GM18873 (cell line): Measurements from ENCODE around the gene MCM8.

Experiments
- ATAC-seq: cut with Tn5 transposase; IDR thresholded peaks from one replicate; pipeline ENCODE4 v1.9.1; 2021; ENCODE audit warnings: mild to moderate bottlenecking, moderate library complexity, moderate number of reproducible peaks; ENCODE audit not compliant: unreplicated experiment, low FRiP score

Gene MCM8

GRCh38 chr20:5950271-5951031 lies at the start of gene MCM8, which contains the start of gene TRMT6:
Gene MCM8 (plus strand): TSS chr20:5950652. CDS start chr20:5952016, 1,364 bp downstream.
Gene TRMT6 (minus strand): TSS chr20:5950533. CDS start chr20:5950405, 128 bp downstream.
- ATAC-seq = peak; percentile 90

GRCh38 chr20:5900908-5901307 lies 49.5 kb upstream of the MCM8 start:
- no peak for ATAC-seq

DNA sequence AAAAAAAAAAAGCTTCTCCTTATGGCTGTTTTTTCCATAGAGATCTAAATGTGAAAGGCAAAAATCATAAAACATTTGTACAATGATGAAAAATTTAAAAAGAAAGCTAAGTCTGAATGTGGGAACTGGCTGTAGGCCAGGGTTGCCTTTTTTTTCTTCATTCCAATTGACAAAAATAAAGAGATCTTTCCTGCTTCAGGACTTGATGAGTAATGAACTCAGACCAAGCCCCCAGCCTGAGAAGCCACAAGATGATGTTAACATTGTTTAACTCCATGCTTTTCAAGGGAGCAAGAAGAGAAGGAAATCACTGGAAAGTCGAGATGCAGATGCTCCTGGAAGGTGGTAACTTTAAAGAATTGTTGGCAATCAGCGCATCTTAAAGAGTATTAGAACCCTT lies 41.5 kb upstream of the MCM8 start:
- ATAC-seq = no peak

DNA sequence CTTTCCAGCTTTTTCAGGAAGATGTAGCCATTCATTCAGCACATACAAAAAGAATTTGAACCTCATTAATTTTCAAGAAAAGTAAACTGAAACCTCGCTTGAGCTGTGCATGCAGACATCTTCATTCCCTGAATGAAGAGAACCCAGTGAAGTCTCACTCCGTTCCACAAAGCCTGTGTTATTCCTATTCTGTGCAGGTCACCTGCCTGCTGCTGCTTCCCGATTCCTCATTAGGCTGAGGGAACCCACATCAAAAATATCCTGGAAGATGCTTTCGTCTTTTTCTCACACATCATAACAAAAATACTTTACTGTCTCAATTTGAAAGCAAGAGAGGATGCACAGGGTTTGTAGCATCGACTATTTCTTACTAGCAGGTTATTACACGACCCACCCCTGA lies 40.3 kb upstream of the MCM8 start:
- no peak for ATAC-seq

DNA sequence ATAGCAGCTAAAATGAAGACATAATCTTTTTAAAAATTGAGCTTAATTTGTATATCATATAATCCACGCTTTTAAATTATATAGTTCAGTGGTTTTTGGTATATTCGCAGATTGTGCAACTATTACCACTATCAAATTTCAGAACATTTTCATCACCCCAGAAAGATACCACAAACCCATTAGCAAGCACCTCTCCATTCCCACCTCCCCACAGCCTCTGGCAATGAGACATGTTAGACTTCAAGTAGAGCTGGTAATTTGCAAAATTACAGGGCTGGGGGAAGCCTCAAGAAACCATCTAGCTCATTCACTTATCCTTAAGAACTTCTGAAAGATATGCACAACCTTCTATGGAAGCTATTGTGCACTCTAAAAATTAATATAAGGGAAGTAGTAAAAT lies 37.3 kb upstream of the MCM8 start:
- ATAC-seq = no peak

DNA sequence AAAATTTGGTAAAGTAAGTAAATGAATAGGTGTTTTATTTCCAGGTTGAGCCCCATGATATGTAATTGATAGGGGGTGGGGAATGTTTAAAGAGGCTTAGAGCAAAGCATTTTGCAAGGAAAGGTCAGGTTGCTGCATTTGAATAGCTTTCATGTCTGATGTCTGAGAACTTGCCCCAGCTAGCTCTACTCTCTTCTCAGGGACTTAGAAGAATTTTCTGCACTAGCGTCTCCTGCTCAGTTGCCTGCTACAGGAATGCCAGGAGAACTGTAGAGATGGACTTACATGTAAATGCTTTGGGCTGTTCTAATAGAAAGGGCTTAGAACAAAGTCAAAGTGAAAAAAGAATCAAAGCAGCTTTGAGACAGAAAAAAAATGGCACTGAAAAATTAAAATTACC lies 35.6 kb upstream of the MCM8 start:
- no peak for ATAC-seq

DNA sequence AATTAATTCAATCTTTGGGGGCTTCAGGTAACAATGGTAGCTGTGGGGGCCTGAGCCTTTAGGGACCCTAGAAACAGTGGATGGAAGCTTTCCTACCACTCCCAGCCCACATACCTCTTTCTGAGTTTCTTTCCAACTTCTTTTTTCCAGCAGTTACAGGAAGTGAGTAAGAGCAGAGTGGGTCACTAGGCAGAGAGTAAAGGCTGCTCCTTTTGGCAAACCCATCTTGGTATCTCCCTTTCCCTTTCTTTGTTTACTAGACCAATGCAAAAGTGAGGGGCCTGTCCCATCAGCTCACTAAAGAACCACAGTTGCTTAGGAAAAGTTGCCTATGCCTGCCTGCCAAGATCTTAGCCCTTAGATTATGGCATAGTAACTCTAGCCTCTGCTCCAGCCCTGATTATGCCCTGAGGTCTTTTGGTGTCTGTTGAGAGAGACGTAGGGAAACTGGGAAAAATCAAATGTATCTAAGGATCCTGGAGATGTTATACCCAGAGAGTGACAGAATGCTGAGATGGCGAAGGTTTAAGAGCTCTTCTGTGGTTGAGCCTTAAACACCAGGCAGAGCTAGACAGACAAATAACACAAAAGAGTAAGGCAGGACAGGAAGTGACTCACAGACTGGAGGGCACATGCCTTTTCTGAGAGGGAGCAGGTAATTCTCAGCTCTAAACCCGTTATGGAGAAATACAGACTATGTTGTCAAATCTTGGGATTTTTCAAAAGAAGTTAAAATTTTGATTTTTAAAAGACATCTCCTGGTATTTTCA lies 31.4 kb upstream of the MCM8 start:
- ATAC-seq = no peak

GRCh38 chr20:5919626-5920544 lies 30.6 kb upstream of the MCM8 start:
- ATAC-seq = no peak

- ATAC-seq = no peak
Observed at GRCh38 chr20:5920581-5920980, 29.9 kb upstream of the MCM8 start.

GRCh38 chr20:5923493-5923892 lies 27.0 kb upstream of the MCM8 start:
- no peak for ATAC-seq

DNA sequence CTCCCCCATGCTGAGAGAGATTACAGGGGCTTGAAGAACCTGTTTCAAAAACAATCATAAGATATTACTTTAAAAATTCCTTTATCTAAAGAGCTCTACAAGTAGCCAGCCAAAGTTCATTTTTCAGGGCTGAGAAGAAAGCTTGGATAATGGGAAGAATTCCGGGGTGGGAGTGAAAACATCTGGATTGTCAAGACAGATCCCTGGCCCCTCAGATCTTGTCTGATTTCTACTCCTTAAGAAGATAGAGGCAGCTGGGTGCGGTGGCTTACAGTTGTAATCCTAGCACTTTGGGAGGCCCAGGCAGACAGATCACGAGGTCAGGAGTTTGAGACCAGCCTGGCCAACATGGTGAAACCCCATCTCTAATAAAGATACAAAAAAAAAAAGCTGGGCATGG lies 24.9 kb upstream of the MCM8 start:
- ATAC-seq = no peak

- ATAC-seq = no peak
Observed at GRCh38 chr20:5927749-5928462, 22.5 kb upstream of the MCM8 start.

- no peak for ATAC-seq
Observed at GRCh38 chr20:5928836-5929715, 21.4 kb upstream of the MCM8 start.

DNA sequence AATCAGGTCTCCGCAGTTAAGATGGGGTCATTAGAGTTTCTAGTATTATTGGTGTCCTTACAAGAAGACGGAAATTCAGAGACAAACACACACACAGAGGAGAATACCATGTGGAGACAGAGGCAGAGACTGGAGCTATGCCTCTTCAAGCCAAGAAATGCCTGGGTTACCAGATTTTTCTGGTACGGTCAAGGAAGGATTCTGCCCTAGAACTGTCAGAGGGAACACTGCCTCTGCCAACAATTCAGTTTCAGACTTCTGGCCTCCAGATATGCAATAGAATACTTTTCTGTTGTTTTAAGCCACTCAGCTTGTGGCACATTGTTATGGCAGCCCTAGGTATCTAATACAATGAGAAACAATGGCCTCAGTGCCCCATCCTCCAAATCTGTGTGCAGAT lies 19.0 kb upstream of the MCM8 start:
- no peak for ATAC-seq

GRCh38 chr20:5932796-5933195 lies 17.7 kb upstream of the MCM8 start:
- no peak for ATAC-seq

GRCh38 chr20:5933802-5934436 lies 16.5 kb upstream of the MCM8 start:
- no peak for ATAC-seq

DNA sequence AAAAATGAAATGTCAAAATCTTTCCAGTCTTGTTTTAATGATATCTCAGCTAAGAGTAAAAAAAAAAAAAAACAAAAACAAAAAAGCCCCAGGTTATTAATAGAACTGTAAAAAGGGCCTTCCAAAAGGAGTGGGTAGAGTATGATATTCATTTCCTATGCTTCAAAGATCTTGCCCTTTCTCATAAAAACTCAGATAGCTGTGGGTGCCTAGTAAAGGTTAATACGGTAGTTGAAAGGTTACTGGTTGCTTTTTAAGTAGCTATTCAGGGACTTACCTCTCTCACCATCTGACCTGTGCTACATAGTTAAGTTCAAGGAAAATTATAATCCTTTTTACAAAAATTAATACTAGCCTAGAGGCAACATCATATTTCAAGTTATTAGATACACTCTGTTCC lies 15.1 kb upstream of the MCM8 start:
- ATAC-seq = no peak

DNA sequence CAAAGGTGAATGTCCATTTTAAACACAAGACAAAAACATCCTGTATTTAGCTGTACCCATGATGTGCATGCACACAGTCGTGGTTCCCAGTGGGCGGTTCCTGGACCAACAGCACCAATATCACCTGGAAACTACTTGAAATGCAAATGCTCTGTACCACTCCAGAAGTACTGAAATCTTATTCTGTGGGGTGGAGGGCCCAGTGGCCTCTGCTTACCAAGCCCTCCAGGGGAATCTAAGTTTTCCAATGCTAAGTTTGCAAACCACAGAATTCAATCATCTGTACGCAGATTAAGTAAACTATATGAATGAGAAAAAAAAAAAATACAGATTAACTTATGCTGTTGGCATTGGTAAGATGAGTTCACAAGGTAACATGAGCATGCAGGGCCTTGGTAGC lies 14.2 kb upstream of the MCM8 start:
- ATAC-seq = no peak
